Loucy (cell line): ENCODE results near the gene TMEM272.

Experiments used
- H2AFZ ChIP-seq: fragments of 200-600 bp; sonication (generic); 2 replicates; pipeline ENCODE4 v1.6.0; 2016; ENCODE audit warnings: antibody characterized with exemption, mild to moderate bottlenecking, low read length, moderate library complexity
- H3F3A ChIP-seq: fragments of 200-600 bp; 2 replicates; pipeline ENCODE4 v1.6.0; 2016; ENCODE audit warnings: antibody characterized with exemption, low read depth, mild to moderate bottlenecking
- H3K27me3 ChIP-seq: fragments of 200-600 bp; sonication (generic); 2 replicates; pipeline ENCODE4 v1.6.1; 2014; ENCODE audit warnings: low read length, mild to moderate bottlenecking; ENCODE audit not compliant: insufficient read depth, poor library complexity, severe bottlenecking
- H3K36me3 ChIP-seq: fragments of 200-600 bp; sonication (generic); 2 replicates; pipeline ENCODE4 v1.6.1; 2016; ENCODE audit warnings: low read length; ENCODE audit not compliant: insufficient read depth
- H3K4me1 ChIP-seq: fragments of 200-600 bp; sonication (generic); 2 replicates; pipeline ENCODE4 v1.5.1; 2014; ENCODE audit warnings: low read length, mild to moderate bottlenecking; ENCODE audit not compliant: insufficient read depth, poor library complexity, severe bottlenecking
- H3K4me2 ChIP-seq: fragments of 200-600 bp; sonication (generic); 2 replicates; pipeline ENCODE4 v1.6.0; 2014; ENCODE audit warnings: antibody characterized with exemption, low read length, low read depth, mild to moderate bottlenecking; ENCODE audit not compliant: poor library complexity, severe bottlenecking
- H3K4me3 ChIP-seq: fragments of 200-600 bp; sonication (generic); 2 replicates; pipeline ENCODE4 v1.5.1; 2014; ENCODE audit warnings: low read length, mild to moderate bottlenecking, mixed read lengths; ENCODE audit not compliant: poor library complexity, severe bottlenecking
- H3K79me2 ChIP-seq: fragments of 200-600 bp; sonication (generic); 2 replicates; pipeline ENCODE4 v1.6.1; 2014; ENCODE audit warnings: low read length; ENCODE audit not compliant: insufficient read depth
- H3K9ac ChIP-seq: fragments of 200-600 bp; sonication (generic); 2 replicates; pipeline ENCODE4 v1.6.0; 2014; ENCODE audit warnings: mild to moderate bottlenecking, low read depth, low read length, moderate library complexity; ENCODE audit not compliant: poor library complexity, severe bottlenecking
- H3K9me2 ChIP-seq: fragments of 200-600 bp; sonication (generic); replicated peaks from 2 replicates; pipeline ENCODE4 v1.6.1; 2016; ENCODE audit warnings: low read depth, low read length, mixed read lengths
- H3K9me3 ChIP-seq: fragments of 200-600 bp; sonication (generic); 2 replicates; pipeline ENCODE4 v1.6.1; 2014; ENCODE audit warnings: mild to moderate bottlenecking, antibody characterized with exemption, low read length, low read depth; ENCODE audit not compliant: insufficient read depth
- H4K20me1 ChIP-seq: fragments of 200-600 bp; sonication (generic); 2 replicates; pipeline ENCODE4 v1.6.0; 2014; ENCODE audit warnings: antibody characterized with exemption, low read length, mild to moderate bottlenecking; ENCODE audit not compliant: insufficient read depth, poor library complexity, severe bottlenecking
- EZH2phosphoT487 ChIP-seq: fragments of 200-600 bp; IDR thresholded peaks from 2 replicates; pipeline ENCODE4 v1.6.1; 2018; ENCODE audit warnings: antibody characterized with exemption, mild to moderate bottlenecking, moderate library complexity, borderline replicate concordance
- TF ChIP-seq, protein P1 (sequence below): fragments of 200-600 bp; sonication (generic); conservative IDR thresholded peaks from 2 replicates; pipeline ENCODE4 v1.5.1; 2014; ENCODE audit warnings: mild to moderate bottlenecking, antibody characterized with exemption, low read length

TMEM272 gene

GRCh38 chr13:51845574-51846318 lies 769 bp upstream of the TMEM272 start:
- H3K4me2 ChIP-seq, result peak overlapping the region; percentile 62

GRCh38 chr13:51843529-51843928 lies 1.4 kb downstream of the TMEM272 start:
- no peak overlapping the region for H3K9ac ChIP-seq
- no peaks in the 10 kb centered on the region for H3K36me3 ChIP-seq
- H3K4me2 ChIP-seq, result no peak overlapping the region
- H3K79me2 ChIP-seq, result no peaks in the 10 kb centered on the region
- no peaks in the 10 kb centered on the region for H3K9me3 ChIP-seq
- H2AFZ ChIP-seq, result no peak overlapping the region
- H3K9me2 ChIP-seq, result no peaks in the 10 kb centered on the region
- no peaks in the 10 kb centered on the region for H4K20me1 ChIP-seq
- no peaks in the 10 kb centered on the region for H3F3A ChIP-seq
- no peaks in the 10 kb centered on the region for H3K27me3 ChIP-seq
- peaks cover 4% of the 10 kb centered on the region for H3K4me1 ChIP-seq
- TF ChIP-seq, protein P1, sequence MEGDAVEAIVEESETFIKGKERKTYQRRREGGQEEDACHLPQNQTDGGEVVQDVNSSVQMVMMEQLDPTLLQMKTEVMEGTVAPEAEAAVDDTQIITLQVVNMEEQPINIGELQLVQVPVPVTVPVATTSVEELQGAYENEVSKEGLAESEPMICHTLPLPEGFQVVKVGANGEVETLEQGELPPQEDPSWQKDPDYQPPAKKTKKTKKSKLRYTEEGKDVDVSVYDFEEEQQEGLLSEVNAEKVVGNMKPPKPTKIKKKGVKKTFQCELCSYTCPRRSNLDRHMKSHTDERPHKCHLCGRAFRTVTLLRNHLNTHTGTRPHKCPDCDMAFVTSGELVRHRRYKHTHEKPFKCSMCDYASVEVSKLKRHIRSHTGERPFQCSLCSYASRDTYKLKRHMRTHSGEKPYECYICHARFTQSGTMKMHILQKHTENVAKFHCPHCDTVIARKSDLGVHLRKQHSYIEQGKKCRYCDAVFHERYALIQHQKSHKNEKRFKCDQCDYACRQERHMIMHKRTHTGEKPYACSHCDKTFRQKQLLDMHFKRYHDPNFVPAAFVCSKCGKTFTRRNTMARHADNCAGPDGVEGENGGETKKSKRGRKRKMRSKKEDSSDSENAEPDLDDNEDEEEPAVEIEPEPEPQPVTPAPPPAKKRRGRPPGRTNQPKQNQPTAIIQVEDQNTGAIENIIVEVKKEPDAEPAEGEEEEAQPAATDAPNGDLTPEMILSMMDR, result no peak
- no peak for TF ChIP-seq EZH2phosphoT487
- H3K4me3 ChIP-seq, result no peak overlapping the region

More at GRCh38 chr13:51845574-51846318, 769 bp upstream of the TMEM272 start:
- Histone ChIP-seq H4K20me1 (no peaks in the 10 kb centered on the region), H3K36me3 (no peaks in the 10 kb centered on the region), H3K9ac (peak overlapping the region; percentile 17), H3K79me2 (no peaks in the 10 kb centered on the region), H3K27me3 (no peaks in the 10 kb centered on the region), H3K4me3 (no peak overlapping the region), H3K4me1 (peaks cover 4% of the 10 kb centered on the region), H3F3A (no peaks in the 10 kb centered on the region), H3K9me2 (no peaks in the 10 kb centered on the region), H3K9me3 (no peaks in the 10 kb centered on the region), H2AFZ (peak overlapping the region; percentile 99)
- TF ChIP-seq, protein P1, result no peak
- TF ChIP-seq EZH2phosphoT487, result no peak

- TF ChIP-seq, protein P1, result no peak
- TF ChIP-seq EZH2phosphoT487, result no peak
Observed at GRCh38 chr13:51841732-51842131, 3.2 kb downstream of the TMEM272 start.

More at GRCh38 chr13:51841732-51842131, 3.2 kb downstream of the TMEM272 start:
- peaks cover 4% of the 10 kb centered on the region for H3K4me1 ChIP-seq
- H3K79me2 ChIP-seq, result no peaks in the 10 kb centered on the region
- H3K9ac ChIP-seq, result no peak overlapping the region
- no peaks in the 10 kb centered on the region for H3K27me3 ChIP-seq
- no peak overlapping the region for H3K4me2 ChIP-seq
- no peak overlapping the region for H2AFZ ChIP-seq
- H3K9me2 ChIP-seq, result no peaks in the 10 kb centered on the region
- no peak overlapping the region for H3K4me3 ChIP-seq
- H3F3A ChIP-seq, result no peaks in the 10 kb centered on the region
- H3K9me3 ChIP-seq, result no peaks in the 10 kb centered on the region
- no peaks in the 10 kb centered on the region for H3K36me3 ChIP-seq
- H4K20me1 ChIP-seq, result no peaks in the 10 kb centered on the region
